GM18502 (cell line): ENCODE data around the gene SPDEF.
A peak's percentile ranks its signal among the peaks of the same experiment; 100 is the strongest.

Experiments used
- ATAC-seq: cut with Tn5 transposase; IDR thresholded peaks from one replicate; pipeline ENCODE4 v1.9.1; 2021; ENCODE audit warnings: mild to moderate bottlenecking; ENCODE audit not compliant: unreplicated experiment, poor library complexity

The SPDEF gene

GRCh38 chr6:34530753-34531365 lies 25.3 kb downstream of the SPDEF start:
- ATAC-seq, result no peak

GRCh38 chr6:34529665-34530327 lies 26.3 kb downstream of the SPDEF start:
- ATAC-seq, result no peak

GRCh38 chr6:34528996-34529664 lies 27.0 kb downstream of the SPDEF start:
- ATAC-seq, result no peak

GRCh38 chr6:34527751-34528670 lies 28.1 kb downstream of the SPDEF start:
- ATAC-seq, result no peak

- ATAC-seq, result peak; percentile 89
These were observed 29.0 kb downstream of the SPDEF start for GRCh38 chr6:34526992-34527728.

GRCh38 chr6:34526241-34526972 lies 29.7 kb downstream of the SPDEF start:
- no peak for ATAC-seq

GRCh38 chr6:34525431-34526175 lies 30.5 kb downstream of the SPDEF start:
- ATAC-seq, result no peak

- no peak for ATAC-seq
These were observed 31.2 kb downstream of the SPDEF start for GRCh38 chr6:34524971-34525370.

- ATAC-seq, result no peak
These were observed 31.6 kb downstream of the SPDEF start for GRCh38 chr6:34524499-34524898.

- ATAC-seq, result no peak
These were observed 32.5 kb downstream of the SPDEF start for GRCh38 chr6:34523441-34524206.

- ATAC-seq, result no peak
These were observed 33.4 kb downstream of the SPDEF start for GRCh38 chr6:34522761-34523160.

- no peak for ATAC-seq
These were observed 34.5 kb downstream of the SPDEF start for GRCh38 chr6:34521463-34522285.

GRCh38 chr6:34520645-34521462 lies 35.3 kb downstream of the SPDEF start:
- no peak for ATAC-seq

- ATAC-seq, result no peak
These were observed 36.0 kb downstream of the SPDEF start for GRCh38 chr6:34519971-34520644.

- no peak for ATAC-seq
These were observed 37.3 kb downstream of the SPDEF start for GRCh38 chr6:34518669-34519365.
